Measurements from ENCODE around the gene ACVR1C.
"Not testable (repeated sequence)": the region's sequence is repeated elsewhere in the genome, so short reads cannot be mapped to it uniquely, and the experiment has no call there.

The ACVR1C gene

DNA sequence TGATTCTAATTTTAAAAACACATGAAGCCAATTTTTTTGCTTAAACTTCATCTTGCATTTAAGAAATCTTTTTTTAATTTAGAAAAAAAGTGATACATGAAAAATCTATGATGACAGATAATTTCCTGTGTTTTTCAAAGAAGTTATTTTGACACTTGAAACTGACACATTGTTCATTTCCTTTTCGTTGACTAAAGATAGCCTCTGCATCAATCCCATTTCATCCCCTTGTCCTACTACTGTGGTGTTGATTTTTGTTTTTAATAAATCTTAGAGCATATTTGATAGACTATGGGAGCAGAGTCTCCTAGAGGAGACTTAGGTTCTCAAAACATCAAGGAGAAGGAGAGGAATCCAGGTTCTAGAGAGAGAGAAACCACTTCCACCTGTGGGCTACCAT, 70.9 kb downstream of the ACVR1C start:
- TF ChIP-seq, protein P1, sequence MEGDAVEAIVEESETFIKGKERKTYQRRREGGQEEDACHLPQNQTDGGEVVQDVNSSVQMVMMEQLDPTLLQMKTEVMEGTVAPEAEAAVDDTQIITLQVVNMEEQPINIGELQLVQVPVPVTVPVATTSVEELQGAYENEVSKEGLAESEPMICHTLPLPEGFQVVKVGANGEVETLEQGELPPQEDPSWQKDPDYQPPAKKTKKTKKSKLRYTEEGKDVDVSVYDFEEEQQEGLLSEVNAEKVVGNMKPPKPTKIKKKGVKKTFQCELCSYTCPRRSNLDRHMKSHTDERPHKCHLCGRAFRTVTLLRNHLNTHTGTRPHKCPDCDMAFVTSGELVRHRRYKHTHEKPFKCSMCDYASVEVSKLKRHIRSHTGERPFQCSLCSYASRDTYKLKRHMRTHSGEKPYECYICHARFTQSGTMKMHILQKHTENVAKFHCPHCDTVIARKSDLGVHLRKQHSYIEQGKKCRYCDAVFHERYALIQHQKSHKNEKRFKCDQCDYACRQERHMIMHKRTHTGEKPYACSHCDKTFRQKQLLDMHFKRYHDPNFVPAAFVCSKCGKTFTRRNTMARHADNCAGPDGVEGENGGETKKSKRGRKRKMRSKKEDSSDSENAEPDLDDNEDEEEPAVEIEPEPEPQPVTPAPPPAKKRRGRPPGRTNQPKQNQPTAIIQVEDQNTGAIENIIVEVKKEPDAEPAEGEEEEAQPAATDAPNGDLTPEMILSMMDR (conservative IDR thresholded peaks at IDR 0.05) = no peak
- no peak overlapping the region for H3K27ac ChIP-seq

GRCh38 chr2:157540102-157540501, 88.6 kb downstream of the ACVR1C start:
- no peak overlapping the region for H3K27ac ChIP-seq
- TF ChIP-seq, protein P1 (conservative IDR thresholded peaks at IDR 0.05) = no peak

- TF ChIP-seq, protein P1 (conservative IDR thresholded peaks at IDR 0.05) = no peak
- no peak overlapping the region for H3K27ac ChIP-seq
Observed at GRCh38 chr2:157538064-157538463, 90.6 kb downstream of the ACVR1C start.

GRCh38 chr2:157536815-157537214, 91.8 kb downstream of the ACVR1C start:
- H3K27ac ChIP-seq = no peak overlapping the region
- TF ChIP-seq, protein P1 (conservative IDR thresholded peaks at IDR 0.05) = no peak

DNA sequence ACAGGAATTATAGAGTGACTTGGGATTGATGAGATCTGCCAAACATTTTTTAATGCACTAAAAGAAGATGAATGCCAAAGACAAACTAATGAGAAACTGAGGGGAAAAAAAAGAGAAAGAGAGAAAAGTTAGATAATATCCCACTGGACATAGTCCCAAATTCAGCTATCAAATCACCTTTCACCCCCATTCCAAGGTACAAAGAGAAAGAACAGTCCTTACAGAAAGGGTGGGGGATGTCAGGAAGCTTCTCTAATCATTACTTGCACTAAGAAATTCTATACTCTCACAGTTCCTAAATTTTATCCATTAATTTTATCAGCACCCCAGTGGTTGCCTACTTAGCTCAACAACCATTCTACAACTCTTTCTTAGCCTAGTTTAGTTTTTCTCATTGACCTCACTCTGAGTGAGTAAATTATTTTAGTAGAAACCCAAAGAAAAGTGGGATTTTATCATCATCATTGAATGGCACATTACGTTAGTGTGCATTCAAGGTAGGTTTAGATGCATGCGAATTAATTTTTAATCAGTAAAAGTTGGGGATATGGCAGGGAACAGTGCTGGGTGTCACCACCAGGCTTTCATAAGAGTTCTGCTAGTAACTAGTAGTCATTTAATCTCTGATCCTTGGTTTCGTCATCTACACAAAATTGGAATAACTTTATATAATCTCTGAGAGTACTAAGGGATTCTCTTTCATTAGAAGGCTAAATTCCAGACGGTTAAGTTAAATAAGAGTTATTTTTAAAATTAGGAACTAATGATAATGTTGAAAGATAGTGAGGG, 99.5 kb downstream of the ACVR1C start:
- no peak overlapping the region for H3K27ac ChIP-seq
- TF ChIP-seq, protein P1 (conservative IDR thresholded peaks at IDR 0.05) = no peak

- TF ChIP-seq, protein P1 (conservative IDR thresholded peaks at IDR 0.05) = no peak
- H3K27ac ChIP-seq = no peak overlapping the region
Observed at GRCh38 chr2:157526070-157526469, 102.6 kb downstream of the ACVR1C start.

DNA sequence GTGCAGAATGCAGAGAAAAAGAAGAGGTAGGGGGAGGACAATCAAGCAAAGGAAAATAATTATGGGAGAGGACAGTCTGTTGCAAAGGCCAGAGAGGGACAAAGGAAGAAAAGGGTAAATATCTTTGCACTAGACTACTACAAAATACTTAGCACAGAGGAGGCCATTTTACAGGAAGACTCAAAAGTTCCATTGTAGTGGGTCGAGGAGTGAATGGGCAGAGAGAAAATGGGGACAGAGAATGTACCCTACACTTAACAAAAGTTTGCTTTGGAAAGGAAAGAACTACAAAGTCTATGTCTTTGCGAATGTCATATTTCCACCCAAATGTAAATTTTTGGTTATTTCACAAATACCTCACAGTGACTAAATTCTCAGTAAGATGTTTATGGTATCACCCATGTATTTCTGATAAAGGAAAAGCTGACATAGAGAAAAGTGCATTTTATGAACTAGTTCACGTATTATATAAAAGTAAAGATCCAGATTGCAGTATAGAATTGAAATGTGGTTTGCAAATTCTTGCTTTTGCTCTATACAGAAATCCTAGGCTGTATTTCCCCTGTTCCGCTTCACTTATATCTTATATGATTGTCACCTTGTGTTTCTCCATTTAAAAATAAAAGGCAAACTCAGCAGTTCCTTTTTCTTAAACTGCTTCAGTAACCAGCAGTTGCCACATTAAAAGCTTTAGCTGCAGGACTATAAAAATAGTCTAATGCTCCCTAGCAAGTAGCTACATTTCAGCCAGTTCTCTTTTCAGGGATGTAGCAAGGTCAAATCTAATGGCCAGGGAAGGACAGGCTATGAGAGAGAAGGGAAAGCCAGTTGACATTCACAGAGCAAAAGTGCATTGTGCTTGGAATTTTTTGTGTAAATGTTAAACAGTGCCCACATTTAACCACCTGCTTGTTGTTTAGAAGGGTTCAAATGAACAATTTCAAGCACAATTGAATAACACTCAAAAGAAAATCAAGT, 105.1 kb downstream of the ACVR1C start:
- no peak overlapping the region for H3K27ac ChIP-seq
- TF ChIP-seq, protein P1 (conservative IDR thresholded peaks at IDR 0.05) = no peak

DNA sequence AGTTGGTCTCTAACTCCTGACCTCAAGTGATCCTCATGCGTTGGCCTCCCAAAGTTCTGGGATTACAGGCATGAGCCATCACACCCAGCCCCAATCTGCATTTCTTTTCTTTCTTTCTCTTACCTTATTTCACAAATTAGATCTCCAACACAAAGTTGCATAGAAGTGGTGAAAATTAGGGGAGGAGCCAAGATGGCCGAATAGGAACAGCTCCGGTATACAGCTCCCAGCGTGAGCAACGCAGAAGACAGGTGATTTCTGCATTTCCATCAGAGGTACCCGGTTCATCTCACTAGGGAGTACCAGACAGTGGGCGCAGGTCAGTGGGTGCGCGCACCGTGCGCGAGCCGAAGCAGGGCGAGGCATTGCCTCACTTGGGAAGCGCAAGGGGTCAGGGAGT, 113.7 kb downstream of the ACVR1C start:
- H3K27ac ChIP-seq = not testable (repeated sequence)
